IPS-15b (cell line): ENCODE measurements around the gene PRR20E.
"Not testable (repeated sequence)": the region's sequence is repeated elsewhere in the genome, so short reads cannot be mapped to it uniquely, and the experiment has no call there.

Source experiments
- H3K27me3 ChIP-seq: one replicate; pipeline ENCODE4 v1.6.1; 2013; ENCODE audit warnings: low read length; ENCODE audit not compliant: control insufficient read depth, insufficient read depth
- H3K36me3 ChIP-seq: one replicate; pipeline ENCODE4 v1.6.1; 2013; ENCODE audit warnings: low read length; ENCODE audit not compliant: control insufficient read depth, insufficient read depth
- H3K4me1 ChIP-seq: one replicate; pipeline ENCODE4 v1.6.1; 2013; ENCODE audit warnings: mild to moderate bottlenecking, low read length; ENCODE audit not compliant: control insufficient read depth, insufficient read depth
- H3K4me3 ChIP-seq: one replicate; pipeline ENCODE4 v1.5.1; 2013; ENCODE audit warnings: low read depth, low read length
- H3K9ac ChIP-seq: one replicate; pipeline ENCODE4 v1.6.1; 2013; ENCODE audit warnings: low read depth, mild to moderate bottlenecking, low read length
- H3K9me3 ChIP-seq: one replicate; pipeline ENCODE4 v1.6.1; 2013; ENCODE audit warnings: mild to moderate bottlenecking, low read length; ENCODE audit not compliant: control insufficient read depth, insufficient read depth

The PRR20E gene

GRCh38 chr13:57166897-57167296 is at the start of gene PRR20E:
PRR20E (plus strand) TSS chr13:57167197; CDS start chr13:57167584, 387 bp downstream.
- not testable (repeated sequence) for H3K27me3 ChIP-seq, H3K4me1 ChIP-seq, H3K9me3 ChIP-seq, H3K36me3 ChIP-seq, H3K9ac ChIP-seq, H3K4me3 ChIP-seq

DNA sequence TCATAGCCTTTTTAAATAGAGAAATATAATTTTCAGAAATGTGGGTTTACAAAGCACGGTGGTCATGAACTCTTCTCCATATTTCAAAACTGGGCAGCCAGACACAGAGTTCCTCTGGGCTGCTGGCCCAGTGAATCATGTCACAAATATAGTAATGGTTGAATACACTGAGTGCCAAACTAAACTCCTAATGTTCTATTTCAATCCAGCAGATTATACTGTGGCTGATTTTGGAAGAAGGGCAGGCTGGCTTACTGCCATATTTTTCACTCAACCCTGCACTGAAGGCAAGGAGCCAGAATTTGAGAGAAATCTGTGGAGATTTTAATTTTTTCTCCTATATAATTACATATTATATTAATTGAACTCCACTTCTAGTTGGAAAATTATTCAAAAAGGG is 43.3 kb upstream of the PRR20E start:
- no peaks in the 10 kb centered on the region for H3K36me3 ChIP-seq
- H3K27me3 ChIP-seq = no peaks in the 10 kb centered on the region
- no peaks in the 10 kb centered on the region for H3K9me3 ChIP-seq
- no peak overlapping the region for H3K9ac ChIP-seq
- H3K4me1 ChIP-seq = no peaks in the 10 kb centered on the region
- no peak overlapping the region for H3K4me3 ChIP-seq

DNA sequence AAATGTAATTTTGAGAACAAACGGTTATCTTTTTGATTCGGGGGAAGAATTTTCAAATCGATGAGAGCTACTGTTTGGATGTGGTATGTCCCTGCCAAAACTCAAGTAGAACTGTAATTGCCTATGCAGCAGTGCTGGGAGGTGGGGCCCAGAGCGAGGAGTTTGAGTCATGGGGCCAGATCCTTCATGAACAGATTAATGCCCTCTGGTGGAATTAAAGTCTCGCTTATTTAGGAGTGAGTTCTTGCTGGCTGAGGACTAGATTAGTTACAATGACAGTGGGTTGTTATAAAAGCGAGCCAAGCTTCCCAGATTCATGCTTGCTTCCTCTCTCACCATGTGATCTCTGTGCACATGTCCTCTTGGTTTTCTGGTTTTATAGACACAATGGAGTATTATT is 38.1 kb upstream of the PRR20E start:
- no peaks in the 10 kb centered on the region for H3K36me3 ChIP-seq
- no peak overlapping the region for H3K4me3 ChIP-seq

DNA sequence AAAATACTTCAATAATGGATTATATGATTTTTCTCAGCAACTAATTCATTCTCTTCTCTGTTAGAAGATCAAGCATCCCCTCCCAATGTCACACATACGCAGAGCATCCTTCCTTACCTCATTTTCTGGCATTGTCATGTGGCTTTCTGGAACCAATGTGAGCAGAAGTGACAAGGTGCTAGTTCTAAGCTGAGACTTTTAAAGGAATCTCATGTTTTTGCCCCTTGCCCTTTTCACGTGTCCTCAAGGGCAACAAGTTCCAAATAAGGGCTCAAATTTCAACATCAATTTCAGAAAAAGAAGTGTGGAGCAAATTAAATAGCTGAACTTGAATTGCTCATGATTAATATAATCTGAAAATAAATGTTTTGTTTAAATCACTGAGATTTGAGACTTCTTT is 30.9 kb upstream of the PRR20E start:
- Histone ChIP-seq H3K36me3 (no peaks in the 10 kb centered on the region), H3K4me1 (no peaks in the 10 kb centered on the region), H3K27me3 (no peaks in the 10 kb centered on the region), H3K4me3 (no peak overlapping the region), H3K9me3 (no peaks in the 10 kb centered on the region), H3K9ac (no peak overlapping the region)

More for the DNA sequence above, 38.1 kb upstream of the PRR20E start:
- no peak overlapping the region for H3K9ac ChIP-seq
- H3K4me1 ChIP-seq = no peaks in the 10 kb centered on the region
- no peaks in the 10 kb centered on the region for H3K27me3 ChIP-seq
- no peaks in the 10 kb centered on the region for H3K9me3 ChIP-seq

GRCh38 chr13:57137585-57137984 is 29.4 kb upstream of the PRR20E start:
- Histone ChIP-seq H3K36me3 (no peaks in the 10 kb centered on the region), H3K27me3 (no peaks in the 10 kb centered on the region), H3K9ac (no peak overlapping the region), H3K4me3 (no peak overlapping the region), H3K4me1 (no peaks in the 10 kb centered on the region), H3K9me3 (no peaks in the 10 kb centered on the region)

DNA sequence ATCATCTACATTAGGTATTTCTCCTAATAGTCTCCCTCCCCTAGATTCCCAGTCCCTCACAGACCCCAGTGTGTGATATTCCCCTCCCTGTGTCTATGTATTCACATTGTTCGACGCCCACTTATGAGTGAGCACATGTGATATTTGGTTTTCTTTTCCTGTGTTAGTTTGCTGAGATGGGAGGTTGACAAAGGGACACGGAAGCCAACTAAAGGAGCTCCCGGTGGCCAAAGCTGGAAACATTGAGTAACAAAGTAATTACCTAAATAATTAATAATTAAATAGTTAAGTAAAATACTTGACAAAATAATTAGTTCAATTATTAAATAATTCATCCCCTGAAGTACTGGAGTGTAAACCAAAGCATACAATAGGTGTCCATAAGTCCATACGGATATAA is 28.0 kb upstream of the PRR20E start:
- H3K4me3 ChIP-seq = no peak overlapping the region
- H3K36me3 ChIP-seq = no peaks in the 10 kb centered on the region
- no peak overlapping the region for H3K9ac ChIP-seq
- H3K4me1 ChIP-seq = no peaks in the 10 kb centered on the region
- no peaks in the 10 kb centered on the region for H3K9me3 ChIP-seq
- H3K27me3 ChIP-seq = no peaks in the 10 kb centered on the region

DNA sequence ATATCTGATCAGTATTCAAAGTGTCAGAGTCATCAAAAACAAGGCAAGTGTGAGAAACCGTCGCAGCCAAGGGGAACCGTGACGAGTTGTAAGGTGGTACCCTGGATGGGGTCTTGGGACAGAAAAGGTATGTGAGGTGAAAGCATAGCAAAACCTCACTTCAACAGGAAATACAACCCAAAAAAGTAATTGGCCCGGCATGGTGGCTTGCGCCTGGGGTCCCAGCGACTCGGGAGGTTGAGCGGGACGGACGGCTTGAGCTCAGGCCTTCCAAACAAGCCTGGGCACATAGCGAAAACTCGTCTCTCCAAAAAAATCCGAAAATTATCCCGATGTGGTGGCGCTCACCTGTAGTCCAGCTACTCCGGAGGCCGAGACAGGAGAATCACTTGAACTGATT is 27.2 kb upstream of the PRR20E start:
- not testable (repeated sequence) for H3K27me3 ChIP-seq

DNA sequence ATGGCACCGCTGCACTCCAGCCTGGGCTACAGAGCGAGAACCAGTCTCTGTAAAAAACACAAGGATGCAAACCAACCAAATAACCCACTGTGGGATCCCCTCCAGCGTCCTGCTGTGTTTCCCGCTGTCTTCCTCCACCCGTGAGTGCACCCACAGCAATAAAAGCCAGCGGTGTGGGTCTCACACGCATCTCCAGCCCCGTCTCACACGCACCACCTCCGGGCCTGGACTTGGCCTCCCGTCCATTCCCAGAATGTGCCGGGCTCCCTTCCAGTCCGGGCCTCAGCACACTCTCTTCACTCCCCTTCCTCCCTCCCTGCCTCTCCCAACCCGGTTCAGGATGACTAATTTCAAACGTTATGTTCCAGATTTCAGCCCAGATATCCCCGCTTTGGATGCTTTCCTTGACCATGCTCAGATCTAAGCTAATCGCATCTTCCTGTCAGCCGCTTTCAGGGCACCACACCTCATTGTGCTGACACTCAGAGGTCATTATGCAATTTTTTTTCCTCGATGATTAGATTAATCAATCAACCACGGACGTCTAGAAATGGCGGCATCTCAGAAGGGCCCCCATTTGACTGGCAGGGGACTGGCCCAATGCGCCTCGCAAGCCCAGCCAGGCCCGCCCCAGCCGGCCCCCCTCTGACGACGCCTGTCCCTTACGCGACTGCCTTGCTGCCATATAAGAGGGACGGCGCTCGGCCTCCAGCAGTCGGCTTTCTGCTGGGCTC is 26.6 kb upstream of the PRR20E start, which contains the start of gene PRR20A:
Gene PRR20A (plus strand): TSS at position 684 of the 734 bp plus-strand sequence. CDS start 387 bp downstream, outside the sequence.
- not testable (repeated sequence) for H3K9ac ChIP-seq, H3K27me3 ChIP-seq, H3K36me3 ChIP-seq, H3K9me3 ChIP-seq, H3K4me1 ChIP-seq, H3K4me3 ChIP-seq

More for the DNA sequence above, 27.2 kb upstream of the PRR20E start:
- H3K4me3 ChIP-seq, H3K4me1 ChIP-seq, H3K9ac ChIP-seq, H3K36me3 ChIP-seq, H3K9me3 ChIP-seq: not testable (repeated sequence)

DNA sequence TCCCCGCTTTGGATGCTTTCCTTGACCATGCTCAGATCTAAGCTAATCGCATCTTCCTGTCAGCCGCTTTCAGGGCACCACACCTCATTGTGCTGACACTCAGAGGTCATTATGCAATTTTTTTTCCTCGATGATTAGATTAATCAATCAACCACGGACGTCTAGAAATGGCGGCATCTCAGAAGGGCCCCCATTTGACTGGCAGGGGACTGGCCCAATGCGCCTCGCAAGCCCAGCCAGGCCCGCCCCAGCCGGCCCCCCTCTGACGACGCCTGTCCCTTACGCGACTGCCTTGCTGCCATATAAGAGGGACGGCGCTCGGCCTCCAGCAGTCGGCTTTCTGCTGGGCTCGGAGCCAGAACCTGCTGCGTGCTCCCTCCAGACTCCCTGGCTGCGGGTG is 19.8 kb upstream of the PRR20E start, which contains the start of gene PRR20B:
Gene PRR20B (plus strand): TSS at position 301 of the 400 bp plus-strand sequence. CDS start 387 bp downstream, outside the sequence.
- H3K9me3 ChIP-seq, H3K9ac ChIP-seq, H3K36me3 ChIP-seq, H3K27me3 ChIP-seq, H3K4me1 ChIP-seq, H3K4me3 ChIP-seq: not testable (repeated sequence)

GRCh38 chr13:57148106-57148505 is 18.9 kb upstream of the PRR20E start:
- not testable (repeated sequence) for H3K27me3 ChIP-seq, H3K36me3 ChIP-seq, H3K4me1 ChIP-seq, H3K9me3 ChIP-seq, H3K4me3 ChIP-seq, H3K9ac ChIP-seq

GRCh38 chr13:57153761-57154160 is 13.2 kb upstream of the PRR20E start, which contains the start of gene PRR20C:
PRR20C (plus strand) TSS chr13:57154061; CDS start chr13:57154448, 387 bp downstream.
- not testable (repeated sequence) for H3K27me3 ChIP-seq, H3K36me3 ChIP-seq, H3K9ac ChIP-seq, H3K4me1 ChIP-seq, H3K4me3 ChIP-seq, H3K9me3 ChIP-seq

DNA sequence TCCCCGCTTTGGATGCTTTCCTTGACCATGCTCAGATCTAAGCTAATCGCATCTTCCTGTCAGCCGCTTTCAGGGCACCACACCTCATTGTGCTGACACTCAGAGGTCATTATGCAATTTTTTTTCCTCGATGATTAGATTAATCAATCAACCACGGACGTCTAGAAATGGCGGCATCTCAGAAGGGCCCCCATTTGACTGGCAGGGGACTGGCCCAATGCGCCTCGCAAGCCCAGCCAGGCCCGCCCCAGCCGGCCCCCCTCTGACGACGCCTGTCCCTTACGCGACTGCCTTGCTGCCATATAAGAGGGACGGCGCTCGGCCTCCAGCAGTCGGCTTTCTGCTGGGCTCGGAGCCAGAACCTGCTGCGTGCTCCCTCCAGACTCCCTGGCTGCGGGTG is 6.7 kb upstream of the PRR20E start, which contains the start of gene PRR20D:
Gene PRR20D (plus strand): TSS at position 301 of the 400 bp plus-strand sequence. CDS start 387 bp downstream, outside the sequence.
- H3K36me3 ChIP-seq, H3K4me1 ChIP-seq, H3K4me3 ChIP-seq, H3K9ac ChIP-seq, H3K9me3 ChIP-seq, H3K27me3 ChIP-seq: not testable (repeated sequence)
